NCI-H2227 (cell line): ENCODE data around the gene SLC26A9.
"Not testable (repeated sequence)": the region's sequence is repeated elsewhere in the genome, so short reads cannot be mapped to it uniquely, and the experiment has no call there.

Experiments
- DNase-seq: peaks from one replicate; lab custom pipeline; 2025; ENCODE audit not compliant: unreplicated experiment; lab: John Stamatoyannopoulos, UW

Gene SLC26A9

GRCh38 chr1:205896351-205896750 is 46.9 kb downstream of the SLC26A9 start:
- DNase-seq, result no peak

- DNase-seq, result not testable (repeated sequence)
These were observed 49.1 kb downstream of the SLC26A9 start for GRCh38 chr1:205894119-205894518.

GRCh38 chr1:205892175-205892574 is 51.1 kb downstream of the SLC26A9 start:
- DNase-seq, result not testable (repeated sequence)

GRCh38 chr1:205891481-205891880 is 51.8 kb downstream of the SLC26A9 start:
- DNase-seq, result not testable (repeated sequence)

GRCh38 chr1:205890631-205891030 is 52.6 kb downstream of the SLC26A9 start:
- not testable (repeated sequence) for DNase-seq

GRCh38 chr1:205889706-205890105 is 53.5 kb downstream of the SLC26A9 start:
- DNase-seq, result not testable (repeated sequence)

- not testable (repeated sequence) for DNase-seq
These were observed 54.2 kb downstream of the SLC26A9 start for GRCh38 chr1:205889006-205889405.

GRCh38 chr1:205883792-205884191 is 59.5 kb downstream of the SLC26A9 start:
- DNase-seq, result no peak

- DNase-seq, result no peak
These were observed 62.3 kb downstream of the SLC26A9 start for GRCh38 chr1:205880923-205881322.

- no peak for DNase-seq
These were observed 63.3 kb downstream of the SLC26A9 start for GRCh38 chr1:205879974-205880373.

- no peak for DNase-seq
These were observed 65.2 kb downstream of the SLC26A9 start for GRCh38 chr1:205878026-205878425.

GRCh38 chr1:205873148-205873547 is 70.1 kb downstream of the SLC26A9 start:
- DNase-seq, result not testable (repeated sequence)

GRCh38 chr1:205870236-205870635 is 73.0 kb downstream of the SLC26A9 start:
- DNase-seq, result no peak
